GM23338 (cell line): ENCODE measurements around the gene CELF2. TPM values are rescaled to one million over a fixed set of nuclear protein-coding genes. Genes with fewer than 3 reads are reported as not detected.

Experiments
- ATAC-seq: fragments of 200-7000 bp; cut with Tn5 transposase; 3 replicates; pipeline ENCODE4 v1.9.1; 2020
- DNase-seq: peaks from one replicate; pipeline ENCODE4 v3.0.0-alpha.2; 2015; ENCODE audit warnings: low spot score
- H2AFZ ChIP-seq: fragments of 200-600 bp; sonication (generic); 2 replicates; pipeline ENCODE4 v1.8.0; 2016; ENCODE audit warnings: antibody characterized with exemption, mild to moderate bottlenecking, moderate library complexity
- H3F3A ChIP-seq: fragments of 200-600 bp; sonication (generic); replicated peaks from 2 replicates; pipeline ENCODE4 v1.8.0; 2017; ENCODE audit warnings: antibody characterized with exemption, mixed run types, low read depth
- H3K27ac ChIP-seq: fragments of 200-600 bp; sonication (generic); 2 replicates; pipeline ENCODE4 v1.6.1; 2016; ENCODE audit warnings: low read depth
- H3K27me3 ChIP-seq: fragments of 200-600 bp; sonication (generic); 2 replicates; pipeline ENCODE4 v1.8.0; 2016; ENCODE audit warnings: mild to moderate bottlenecking, mixed run types, moderate library complexity; ENCODE audit not compliant: insufficient read depth
- H3K36me3 ChIP-seq: fragments of 200-600 bp; sonication (generic); 2 replicates; pipeline ENCODE4 v1.8.0; 2016; ENCODE audit warnings: mild to moderate bottlenecking; ENCODE audit not compliant: insufficient read depth
- H3K4me1 ChIP-seq: fragments of 200-600 bp; sonication (generic); 2 replicates; pipeline ENCODE4 v1.8.0; 2016; ENCODE audit warnings: mild to moderate bottlenecking, moderate library complexity; ENCODE audit not compliant: insufficient read depth
- H3K4me2 ChIP-seq: fragments of 200-600 bp; sonication (generic); 2 replicates; pipeline ENCODE4 v1.7.1; 2017; ENCODE audit warnings: mixed run types
- H3K4me3 ChIP-seq: fragments of 200-600 bp; sonication (generic); 2 replicates; pipeline ENCODE4 v1.6.1; 2016; ENCODE audit warnings: mixed run types
- H3K79me2 ChIP-seq: fragments of 200-600 bp; sonication (generic); replicated peaks from 2 replicates; pipeline ENCODE4 v1.8.0; 2017; ENCODE audit warnings: mild to moderate bottlenecking; ENCODE audit not compliant: insufficient read depth
- H3K9me2 ChIP-seq: fragments of 200-600 bp; sonication (generic); 2 replicates; pipeline ENCODE4 v1.8.0; 2017; ENCODE audit not compliant: insufficient read depth
- H4K20me1 ChIP-seq: fragments of 200-600 bp; sonication (generic); replicated peaks from 2 replicates; pipeline ENCODE4 v1.8.0; 2017; ENCODE audit warnings: mild to moderate bottlenecking; ENCODE audit not compliant: insufficient read depth
- H3K27ac Mint-ChIP-seq: 2 replicates; pipeline ENCODE4 v1.8.0; 2020; ENCODE audit warnings: inconsistent platforms, mild to moderate bottlenecking, moderate library complexity, mixed read lengths
- H3K27me3 Mint-ChIP-seq: 3 replicates; pipeline ENCODE4 v1.8.0; 2022; ENCODE audit warnings: low read depth, mild to moderate bottlenecking, moderate library complexity, mixed read lengths, inconsistent platforms; ENCODE audit not compliant: insufficient read depth, poor library complexity
- H3K36me3 Mint-ChIP-seq: 3 replicates; pipeline ENCODE4 v1.8.0; 2021; ENCODE audit warnings: low read depth, mild to moderate bottlenecking, inconsistent platforms, moderate library complexity, mixed read lengths
- H3K4me1 Mint-ChIP-seq: 3 replicates; pipeline ENCODE4 v1.8.0; 2020; ENCODE audit warnings: mild to moderate bottlenecking, inconsistent platforms, mixed read lengths
- H3K4me3 Mint-ChIP-seq: 3 replicates; pipeline ENCODE4 v1.8.0; 2021; ENCODE audit warnings: moderate library complexity, mild to moderate bottlenecking, inconsistent platforms, mixed read lengths
- H3K9me3 Mint-ChIP-seq: 3 replicates; pipeline ENCODE4 v1.8.0; 2020; ENCODE audit warnings: moderate library complexity, mild to moderate bottlenecking, inconsistent platforms, mixed read lengths
- CREB1 ChIP-seq: fragments of 250-450 bp; sonication (Bioruptor Pico); IDR thresholded peaks from 2 replicates; pipeline ENCODE4 v1.5.0; 2020; ENCODE audit warnings: low read depth, mild to moderate bottlenecking, moderate library complexity
- CTCF ChIP-seq, 2 experiments: fragments of 200-600 bp in 1 of 2; sonication (generic) in 1 of 2; conservative IDR thresholded peaks; 2 replicates each; pipeline versions ENCODE4 v1.5.1 to v1.6.1; 2016 to 2017; ENCODE audit warnings: antibody characterized with exemption in 2 of 2, low read depth in 2 of 2, mild to moderate bottlenecking in 2 of 2, moderate library complexity in 1 of 2
- EZH2 ChIP-seq: fragments of 200-600 bp; sonication (generic); IDR thresholded peaks from one replicate; pipeline ENCODE4 v1.8.0; 2017; ENCODE audit warnings: antibody characterized with exemption, mild to moderate bottlenecking, low read depth; ENCODE audit not compliant: unreplicated experiment
- EZH2phosphoT487 ChIP-seq: fragments of 200-600 bp; sonication (generic); IDR thresholded peaks from one replicate; pipeline ENCODE4 v1.8.1; 2018; ENCODE audit warnings: antibody characterized with exemption; ENCODE audit not compliant: unreplicated experiment
- JUNB ChIP-seq: IDR thresholded peaks from one replicate; pipeline ENCODE4 v1.6.1; 2016; ENCODE audit warnings: antibody characterized with exemption; ENCODE audit not compliant: unreplicated experiment
- NANOG ChIP-seq: IDR thresholded peaks from 2 replicates; pipeline ENCODE4 v1.6.1; 2016; ENCODE audit warnings: antibody characterized with exemption, borderline replicate concordance
- POLR2AphosphoS5 ChIP-seq: IDR thresholded peaks from 2 replicates; pipeline ENCODE4 v1.6.1; 2016; ENCODE audit warnings: antibody characterized with exemption, low read depth
- STAT1 ChIP-seq: IDR thresholded peaks from one replicate; pipeline ENCODE4 v1.6.1; 2016; ENCODE audit warnings: antibody characterized with exemption; ENCODE audit not compliant: unreplicated experiment
- ZNF114 ChIP-seq: fragments of 250-450 bp; sonication (Bioruptor Pico); IDR thresholded peaks from 2 replicates; pipeline ENCODE4 v1.5.0; 2020; ENCODE audit warnings: mild to moderate bottlenecking, moderate library complexity
- ZNF331 ChIP-seq: fragments of 250-450 bp; sonication (Bioruptor Pico); IDR thresholded peaks from 2 replicates; pipeline ENCODE4 v1.5.0; 2020; ENCODE audit warnings: low read depth, mild to moderate bottlenecking, moderate library complexity
- polyA plus RNA-seq: library from polyadenylated mRNA; unstranded; fragments of >200 nt; fragmentation: Nextera tagmentation; extraction: Ambion mirVana; gene quantifications from 2 replicates; pipeline ENCODE4 v1.2.1, GENCODE V29; 2016
- total RNA-seq: library from RNA; depleted of rRNA; stranded (reverse); fragments of >200 nt; shearing (Covaris generic); gene quantifications from 2 replicates; pipeline ENCODE4 v1.2.3, GENCODE V29; 2014
- TF ChIP-seq, protein P1 (sequence below): IDR thresholded peaks from one replicate; pipeline ENCODE4 v1.6.1; 2018; ENCODE audit warnings: antibody characterized with exemption; ENCODE audit not compliant: unreplicated experiment
- TF ChIP-seq, protein P2 (sequence below): IDR thresholded peaks from 2 replicates; pipeline ENCODE4 v1.6.1; 2016; ENCODE audit warnings: antibody characterized with exemption
- TF ChIP-seq, protein P3 (sequence below): fragments of 250-450 bp; sonication (Bioruptor Pico); IDR thresholded peaks from 2 replicates; pipeline ENCODE4 v1.5.0; 2020; ENCODE audit warnings: mild to moderate bottlenecking, moderate library complexity

CELF2 gene
- total and polyA plus RNA-seq, 2 experiments from 2014 or later: 18.1 to 22.5 TPM

GRCh38 chr10:11014671-11015445 is 2.8 kb upstream of the CELF2 start:
- TF ChIP-seq POLR2AphosphoS5 (no peak), STAT1 (no peak), JUNB (no peak), NANOG (no peak), ZNF331 (no peak), EZH2 (no peak), EZH2phosphoT487 (no peak), ZNF114 (CRISPR knock-in tag) (no peak), CTCF (conservative IDR thresholded peaks at IDR 0.05; ENCODE audit: low read depth in 2 of 2) (no peak), CREB1 (CRISPR knock-in tag) (no peak)
- TF ChIP-seq, protein P1, sequence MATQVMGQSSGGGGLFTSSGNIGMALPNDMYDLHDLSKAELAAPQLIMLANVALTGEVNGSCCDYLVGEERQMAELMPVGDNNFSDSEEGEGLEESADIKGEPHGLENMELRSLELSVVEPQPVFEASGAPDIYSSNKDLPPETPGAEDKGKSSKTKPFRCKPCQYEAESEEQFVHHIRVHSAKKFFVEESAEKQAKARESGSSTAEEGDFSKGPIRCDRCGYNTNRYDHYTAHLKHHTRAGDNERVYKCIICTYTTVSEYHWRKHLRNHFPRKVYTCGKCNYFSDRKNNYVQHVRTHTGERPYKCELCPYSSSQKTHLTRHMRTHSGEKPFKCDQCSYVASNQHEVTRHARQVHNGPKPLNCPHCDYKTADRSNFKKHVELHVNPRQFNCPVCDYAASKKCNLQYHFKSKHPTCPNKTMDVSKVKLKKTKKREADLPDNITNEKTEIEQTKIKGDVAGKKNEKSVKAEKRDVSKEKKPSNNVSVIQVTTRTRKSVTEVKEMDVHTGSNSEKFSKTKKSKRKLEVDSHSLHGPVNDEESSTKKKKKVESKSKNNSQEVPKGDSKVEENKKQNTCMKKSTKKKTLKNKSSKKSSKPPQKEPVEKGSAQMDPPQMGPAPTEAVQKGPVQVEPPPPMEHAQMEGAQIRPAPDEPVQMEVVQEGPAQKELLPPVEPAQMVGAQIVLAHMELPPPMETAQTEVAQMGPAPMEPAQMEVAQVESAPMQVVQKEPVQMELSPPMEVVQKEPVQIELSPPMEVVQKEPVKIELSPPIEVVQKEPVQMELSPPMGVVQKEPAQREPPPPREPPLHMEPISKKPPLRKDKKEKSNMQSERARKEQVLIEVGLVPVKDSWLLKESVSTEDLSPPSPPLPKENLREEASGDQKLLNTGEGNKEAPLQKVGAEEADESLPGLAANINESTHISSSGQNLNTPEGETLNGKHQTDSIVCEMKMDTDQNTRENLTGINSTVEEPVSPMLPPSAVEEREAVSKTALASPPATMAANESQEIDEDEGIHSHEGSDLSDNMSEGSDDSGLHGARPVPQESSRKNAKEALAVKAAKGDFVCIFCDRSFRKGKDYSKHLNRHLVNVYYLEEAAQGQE: no peak
- TF ChIP-seq, protein P2, sequence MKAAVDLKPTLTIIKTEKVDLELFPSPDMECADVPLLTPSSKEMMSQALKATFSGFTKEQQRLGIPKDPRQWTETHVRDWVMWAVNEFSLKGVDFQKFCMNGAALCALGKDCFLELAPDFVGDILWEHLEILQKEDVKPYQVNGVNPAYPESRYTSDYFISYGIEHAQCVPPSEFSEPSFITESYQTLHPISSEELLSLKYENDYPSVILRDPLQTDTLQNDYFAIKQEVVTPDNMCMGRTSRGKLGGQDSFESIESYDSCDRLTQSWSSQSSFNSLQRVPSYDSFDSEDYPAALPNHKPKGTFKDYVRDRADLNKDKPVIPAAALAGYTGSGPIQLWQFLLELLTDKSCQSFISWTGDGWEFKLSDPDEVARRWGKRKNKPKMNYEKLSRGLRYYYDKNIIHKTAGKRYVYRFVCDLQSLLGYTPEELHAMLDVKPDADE: no peak
- TF ChIP-seq, protein P3, sequence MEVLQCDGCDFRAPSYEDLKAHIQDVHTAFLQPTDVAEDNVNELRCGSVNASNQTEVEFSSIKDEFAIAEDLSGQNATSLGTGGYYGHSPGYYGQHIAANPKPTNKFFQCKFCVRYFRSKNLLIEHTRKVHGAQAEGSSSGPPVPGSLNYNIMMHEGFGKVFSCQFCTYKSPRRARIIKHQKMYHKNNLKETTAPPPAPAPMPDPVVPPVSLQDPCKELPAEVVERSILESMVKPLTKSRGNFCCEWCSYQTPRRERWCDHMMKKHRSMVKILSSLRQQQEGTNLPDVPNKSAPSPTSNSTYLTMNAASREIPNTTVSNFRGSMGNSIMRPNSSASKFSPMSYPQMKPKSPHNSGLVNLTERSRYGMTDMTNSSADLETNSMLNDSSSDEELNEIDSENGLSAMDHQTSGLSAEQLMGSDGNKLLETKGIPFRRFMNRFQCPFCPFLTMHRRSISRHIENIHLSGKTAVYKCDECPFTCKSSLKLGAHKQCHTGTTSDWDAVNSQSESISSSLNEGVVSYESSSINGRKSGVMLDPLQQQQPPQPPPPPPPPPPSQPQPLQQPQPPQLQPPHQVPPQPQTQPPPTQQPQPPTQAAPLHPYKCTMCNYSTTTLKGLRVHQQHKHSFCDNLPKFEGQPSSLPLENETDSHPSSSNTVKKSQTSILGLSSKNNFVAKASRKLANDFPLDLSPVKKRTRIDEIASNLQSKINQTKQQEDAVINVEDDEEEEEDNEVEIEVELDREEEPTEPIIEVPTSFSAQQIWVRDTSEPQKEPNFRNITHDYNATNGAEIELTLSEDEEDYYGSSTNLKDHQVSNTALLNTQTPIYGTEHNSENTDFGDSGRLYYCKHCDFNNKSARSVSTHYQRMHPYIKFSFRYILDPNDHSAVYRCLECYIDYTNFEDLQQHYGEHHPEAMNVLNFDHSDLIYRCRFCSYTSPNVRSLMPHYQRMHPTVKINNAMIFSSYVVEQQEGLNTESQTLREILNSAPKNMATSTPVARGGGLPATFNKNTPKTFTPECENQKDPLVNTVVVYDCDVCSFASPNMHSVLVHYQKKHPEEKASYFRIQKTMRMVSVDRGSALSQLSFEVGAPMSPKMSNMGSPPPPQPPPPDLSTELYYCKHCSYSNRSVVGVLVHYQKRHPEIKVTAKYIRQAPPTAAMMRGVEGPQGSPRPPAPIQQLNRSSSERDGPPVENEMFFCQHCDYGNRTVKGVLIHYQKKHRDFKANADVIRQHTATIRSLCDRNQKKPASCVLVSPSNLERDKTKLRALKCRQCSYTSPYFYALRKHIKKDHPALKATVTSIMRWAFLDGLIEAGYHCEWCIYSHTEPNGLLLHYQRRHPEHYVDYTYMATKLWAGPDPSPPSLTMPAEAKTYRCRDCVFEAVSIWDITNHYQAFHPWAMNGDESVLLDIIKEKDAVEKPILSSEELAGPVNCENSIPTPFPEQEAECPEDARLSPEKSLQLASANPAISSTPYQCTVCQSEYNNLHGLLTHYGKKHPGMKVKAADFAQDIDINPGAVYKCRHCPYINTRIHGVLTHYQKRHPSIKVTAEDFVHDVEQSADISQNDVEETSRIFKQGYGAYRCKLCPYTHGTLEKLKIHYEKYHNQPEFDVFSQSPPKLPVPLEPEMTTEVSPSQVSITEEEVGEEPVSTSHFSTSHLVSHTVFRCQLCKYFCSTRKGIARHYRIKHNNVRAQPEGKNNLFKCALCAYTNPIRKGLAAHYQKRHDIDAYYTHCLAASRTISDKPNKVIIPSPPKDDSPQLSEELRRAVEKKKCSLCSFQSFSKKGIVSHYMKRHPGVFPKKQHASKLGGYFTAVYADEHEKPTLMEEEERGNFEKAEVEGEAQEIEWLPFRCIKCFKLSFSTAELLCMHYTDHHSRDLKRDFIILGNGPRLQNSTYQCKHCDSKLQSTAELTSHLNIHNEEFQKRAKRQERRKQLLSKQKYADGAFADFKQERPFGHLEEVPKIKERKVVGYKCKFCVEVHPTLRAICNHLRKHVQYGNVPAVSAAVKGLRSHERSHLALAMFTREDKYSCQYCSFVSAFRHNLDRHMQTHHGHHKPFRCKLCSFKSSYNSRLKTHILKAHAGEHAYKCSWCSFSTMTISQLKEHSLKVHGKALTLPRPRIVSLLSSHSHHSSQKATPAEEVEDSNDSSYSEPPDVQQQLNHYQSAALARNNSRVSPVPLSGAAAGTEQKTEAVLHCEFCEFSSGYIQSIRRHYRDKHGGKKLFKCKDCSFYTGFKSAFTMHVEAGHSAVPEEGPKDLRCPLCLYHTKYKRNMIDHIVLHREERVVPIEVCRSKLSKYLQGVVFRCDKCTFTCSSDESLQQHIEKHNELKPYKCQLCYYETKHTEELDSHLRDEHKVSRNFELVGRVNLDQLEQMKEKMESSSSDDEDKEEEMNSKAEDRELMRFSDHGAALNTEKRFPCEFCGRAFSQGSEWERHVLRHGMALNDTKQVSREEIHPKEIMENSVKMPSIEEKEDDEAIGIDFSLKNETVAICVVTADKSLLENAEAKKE (CRISPR knock-in tag): no peak

More at GRCh38 chr10:11014671-11015445, 2.8 kb upstream of the CELF2 start:
- Histone ChIP-seq H4K20me1 (no peaks in the 10 kb centered on the region), H3K27ac (no peak overlapping the region), H3F3A (no peaks in the 10 kb centered on the region), H3K79me2 (no peaks in the 10 kb centered on the region; the same call in 1 of the 2 replicates), H3K4me3 (no peak overlapping the region), H3K36me3 (no peaks in the 10 kb centered on the region), H3K4me1 (peaks cover 36% of the 10 kb centered on the region), H2AFZ (no peak overlapping the region), H3K9me2 (no peaks in the 10 kb centered on the region), H3K4me2 (peak overlapping the region; percentile 14; the same call in 1 of the 2 replicates), H3K27me3 (peaks cover 29% of the 10 kb centered on the region)
- no peaks in the 10 kb centered on the region for H3K36me3 Mint-ChIP-seq
- DNase-seq (no peak), ATAC-seq (no peak)
- peaks cover 12% of the 10 kb centered on the region for H3K27me3 Mint-ChIP-seq
- no peaks in the 10 kb centered on the region for H3K9me3 Mint-ChIP-seq
- H3K27ac Mint-ChIP-seq: no peak overlapping the region
- peaks cover 44% of the 10 kb centered on the region for H3K4me1 Mint-ChIP-seq
- H3K4me3 Mint-ChIP-seq: no peak overlapping the region
